ENCODE results near the gene COL12A1. TPM values are rescaled to one million over a fixed set of nuclear protein-coding genes. Genes with fewer than 3 reads are reported as not detected.

Gene COL12A1
- total RNA-seq, 2 experiments from 2014 or later = not detected

GRCh38 chr6:75096966-75097365 is 108.9 kb downstream of the COL12A1 start:
- H2AFZ ChIP-seq (ENCODE audit: low read length) = no peak overlapping the region
- H3K79me2 ChIP-seq (ENCODE audit: insufficient read depth, low read depth, low read length) = no peaks in the 10 kb centered on the region
- H3K9me2 ChIP-seq (ENCODE audit: insufficient read depth, low read length) = no peaks in the 10 kb centered on the region
- no peaks in the 10 kb centered on the region for H3K4me1 ChIP-seq (ENCODE audit: insufficient read depth, low read length, poor library complexity, severe bottlenecking)
- intact Hi-C loops (cut with micrococcal nuclease; ENCODE audit: unreplicated experiment) = no loop called here
- H3K36me3 ChIP-seq (ENCODE audit: insufficient read depth, low read length) = no peaks in the 10 kb centered on the region
- no peaks in the 10 kb centered on the region for H4K20me1 ChIP-seq (ENCODE audit: insufficient read depth, low read length)
- no peak for DNase-seq (ENCODE audit: low spot score)
- CTCF ChIA-PET (ENCODE audit: unreplicated experiment) = no interaction called here
- no peak overlapping the region for H3K27ac ChIP-seq (ENCODE audit: low read depth, low read length, poor library complexity, severe bottlenecking)
- H3K4me2 ChIP-seq (ENCODE audit: low read length) = no peak overlapping the region
- BruUV-seq (replicated peaks) = no TSS peak
- POLR2A ChIA-PET = interaction anchor here (0.7 kb wide), 1 partner anchor 19 kb away, joined by 4 read pairs; no protein-coding TSS in a partner anchor
- H3K9me3 ChIP-seq (ENCODE audit: low read length) = no peaks in the 10 kb centered on the region
- no peak for TF ChIP-seq CTCF (conservative IDR thresholded peaks at IDR 0.05; ENCODE audit: low read length)
- no peak for TF ChIP-seq EZH2phosphoT487 (IDR thresholded peaks at IDR 0.05; ENCODE audit: borderline replicate concordance, low read depth, low read length)
- no peak overlapping the region for H3K4me3 ChIP-seq (ENCODE audit: low read depth, low read length, poor library complexity, severe bottlenecking)

GRCh38 chr6:75094614-75095200 is 111.1 kb downstream of the COL12A1 start:
- H3K4me3 ChIP-seq (ENCODE audit: low read depth, low read length, poor library complexity, severe bottlenecking) = no peak overlapping the region
- H3K9me2 ChIP-seq (ENCODE audit: insufficient read depth, low read length) = no peaks in the 10 kb centered on the region
- no peaks in the 10 kb centered on the region for H3K9me3 ChIP-seq (ENCODE audit: low read length)
- H3K27ac ChIP-seq (ENCODE audit: low read depth, low read length, poor library complexity, severe bottlenecking) = no peak overlapping the region
- TF ChIP-seq EZH2phosphoT487 (IDR thresholded peaks at IDR 0.05; ENCODE audit: borderline replicate concordance, low read depth, low read length) (no peak), CTCF (conservative IDR thresholded peaks at IDR 0.05; ENCODE audit: low read length) (no peak)
- ChIA-PET CTCF (ENCODE audit: unreplicated experiment) (no interaction called here), POLR2A (interaction anchor here (1.9 kb wide), 1 partner anchor 13 kb away, joined by 4 read pairs; no protein-coding TSS in a partner anchor)
- H3K36me3 ChIP-seq (ENCODE audit: insufficient read depth, low read length) = no peaks in the 10 kb centered on the region
- H3K4me1 ChIP-seq (ENCODE audit: insufficient read depth, low read length, poor library complexity, severe bottlenecking) = no peaks in the 10 kb centered on the region
- no peak overlapping the region for H3K4me2 ChIP-seq (ENCODE audit: low read length)
- H4K20me1 ChIP-seq (ENCODE audit: insufficient read depth, low read length) = no peaks in the 10 kb centered on the region
- no peak overlapping the region for H2AFZ ChIP-seq (ENCODE audit: low read length)
- BruUV-seq (replicated peaks) = no TSS peak
- DNase-seq (ENCODE audit: low spot score) = no peak
- intact Hi-C loops (cut with micrococcal nuclease; ENCODE audit: unreplicated experiment) = no loop called here
- H3K79me2 ChIP-seq (ENCODE audit: insufficient read depth, low read depth, low read length) = no peaks in the 10 kb centered on the region

- H2AFZ ChIP-seq (ENCODE audit: low read length) = no peak overlapping the region
- H3K9me3 ChIP-seq (ENCODE audit: low read length) = no peaks in the 10 kb centered on the region
- no TSS peak for BruUV-seq (replicated peaks)
- no peak overlapping the region for H3K4me2 ChIP-seq (ENCODE audit: low read length)
- no peaks in the 10 kb centered on the region for H3K79me2 ChIP-seq (ENCODE audit: insufficient read depth, low read depth, low read length)
- H4K20me1 ChIP-seq (ENCODE audit: insufficient read depth, low read length) = no peaks in the 10 kb centered on the region
- no peak for TF ChIP-seq CTCF (conservative IDR thresholded peaks at IDR 0.05; ENCODE audit: low read length)
- no peak for TF ChIP-seq EZH2phosphoT487 (IDR thresholded peaks at IDR 0.05; ENCODE audit: borderline replicate concordance, low read depth, low read length)
- H3K9me2 ChIP-seq (ENCODE audit: insufficient read depth, low read length) = no peaks in the 10 kb centered on the region
- H3K4me1 ChIP-seq (ENCODE audit: insufficient read depth, low read length, poor library complexity, severe bottlenecking) = no peaks in the 10 kb centered on the region
- POLR2A ChIA-PET = no interaction called here
- H3K4me3 ChIP-seq (ENCODE audit: low read depth, low read length, poor library complexity, severe bottlenecking) = no peak overlapping the region
- CTCF ChIA-PET (ENCODE audit: unreplicated experiment) = no interaction called here
- no peak overlapping the region for H3K27ac ChIP-seq (ENCODE audit: low read depth, low read length, poor library complexity, severe bottlenecking)
- intact Hi-C loops (cut with micrococcal nuclease; ENCODE audit: unreplicated experiment) = no loop called here
- DNase-seq (ENCODE audit: low spot score) = no peak
- H3K36me3 ChIP-seq (ENCODE audit: insufficient read depth, low read length) = no peaks in the 10 kb centered on the region
These were observed 114.2 kb downstream of the COL12A1 start for GRCh38 chr6:75091467-75092190.
